Activated CD8-positive, alpha-beta memory T cell treated with anti-CD3 and anti-CD28 coated beads, Interleukin-2, amount 50 U/mL, for 1 hour (primary cell): ENCODE measurements around the gene FBN3.
"Not testable (repeated sequence)": the region's sequence is repeated elsewhere in the genome, so short reads cannot be mapped to it uniquely, and the experiment has no call there.

Experiments
- DNase-seq: peaks from one replicate; pipeline ENCODE4 v3.0.0-alpha.2; 2020; ENCODE audit errors: extremely low read depth

The FBN3 gene

GRCh38 chr19:8117991-8118390, 31.4 kb downstream of the FBN3 start:
- DNase-seq: no peak

GRCh38 chr19:8116437-8117293, 32.7 kb downstream of the FBN3 start:
- DNase-seq: no peak

GRCh38 chr19:8115805-8116396, 33.5 kb downstream of the FBN3 start:
- no peak for DNase-seq

GRCh38 chr19:8113017-8113416, 36.4 kb downstream of the FBN3 start:
- DNase-seq: no peak

DNA sequence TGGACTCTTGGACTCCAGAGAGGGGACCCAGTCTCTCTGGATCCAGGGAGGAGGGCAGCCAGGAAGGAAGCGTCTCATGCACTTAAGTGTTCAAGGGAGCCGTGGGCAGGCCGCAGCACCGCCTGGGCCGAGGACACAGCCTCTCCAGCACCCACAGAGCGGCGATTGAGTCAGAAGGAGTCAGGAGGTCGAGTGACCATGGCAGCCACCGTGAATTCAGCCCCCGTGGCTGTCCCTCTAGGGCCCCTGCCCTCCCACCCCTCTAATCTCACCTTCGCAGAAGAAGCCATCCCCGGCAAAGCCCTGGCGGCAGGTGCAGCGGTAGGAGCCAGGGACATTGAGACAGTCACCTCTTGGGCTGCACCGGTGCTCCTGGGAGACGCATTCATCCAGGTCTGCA, 38.0 kb downstream of the FBN3 start:
- no peak for DNase-seq

DNA sequence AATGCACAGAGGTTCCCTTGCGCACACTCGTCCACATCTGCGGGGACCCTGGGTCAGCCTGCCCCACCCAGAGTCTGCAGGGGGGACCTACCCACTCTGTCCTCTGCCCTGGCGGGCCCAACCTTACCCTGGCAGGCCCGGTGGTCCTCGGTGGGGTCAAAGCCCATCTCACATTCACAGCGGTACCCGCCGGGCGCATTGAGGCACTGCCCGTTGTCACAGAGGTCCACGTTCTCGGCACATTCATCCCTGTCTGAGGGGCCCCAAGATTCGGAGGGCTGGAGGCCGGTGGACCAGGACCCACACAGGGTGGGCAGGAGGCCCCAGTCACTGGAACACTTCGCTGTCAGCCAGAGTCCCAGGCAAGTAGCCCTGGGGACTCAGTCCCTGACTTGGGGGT, 38.5 kb downstream of the FBN3 start:
- DNase-seq: no peak

- DNase-seq: no peak
Measured at GRCh38 chr19:8109890-8110662, 39.3 kb downstream of the FBN3 start.

DNA sequence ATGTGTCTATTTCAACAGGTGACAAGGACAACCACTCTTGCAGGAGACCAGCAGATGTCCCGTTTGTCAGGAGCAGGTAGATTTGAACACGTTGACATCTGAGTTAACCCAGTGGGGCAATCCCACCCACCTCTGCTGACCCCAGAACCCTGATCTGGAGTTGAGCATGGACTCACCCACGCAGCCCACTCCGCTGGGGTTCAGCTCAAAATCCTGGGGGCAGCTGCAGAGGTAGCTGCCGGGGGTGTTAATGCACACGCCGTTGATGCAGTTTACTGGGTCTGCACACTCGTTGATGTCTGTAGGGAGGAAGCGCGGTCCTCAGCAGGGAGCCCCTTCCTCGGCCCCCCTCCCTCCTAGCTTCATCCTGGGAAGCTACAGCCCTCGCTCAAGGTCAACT, 39.9 kb downstream of the FBN3 start:
- DNase-seq: no peak

GRCh38 chr19:8108560-8109445, 40.6 kb downstream of the FBN3 start:
- DNase-seq: no peak

DNA sequence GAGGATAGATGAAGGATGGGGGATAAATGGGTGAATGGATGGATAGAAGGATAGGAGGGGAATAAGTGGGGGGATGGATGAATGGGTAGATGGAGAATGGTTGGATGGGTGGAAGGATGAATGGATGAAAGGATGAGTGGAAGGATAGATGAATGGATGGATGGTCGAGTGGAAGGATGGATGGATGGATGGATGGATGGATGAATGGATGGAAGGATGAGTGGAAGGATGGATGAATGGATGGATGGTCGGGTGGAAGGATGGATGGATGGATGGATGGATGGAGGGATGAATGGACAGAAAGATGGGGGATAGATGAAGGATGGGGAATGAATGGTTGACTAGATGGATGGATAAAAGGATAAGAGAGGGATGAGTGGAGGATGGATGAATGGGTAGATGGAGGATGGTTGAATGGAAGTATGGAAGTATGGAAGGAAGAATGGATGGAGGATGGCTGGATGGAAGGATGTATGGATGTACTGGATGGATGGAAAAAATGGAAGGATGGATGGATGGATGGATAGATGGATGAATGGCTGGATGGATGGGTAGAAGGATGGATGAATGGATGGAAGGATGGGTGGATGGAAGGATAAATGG, 42.0 kb downstream of the FBN3 start:
- no peak for DNase-seq

DNA sequence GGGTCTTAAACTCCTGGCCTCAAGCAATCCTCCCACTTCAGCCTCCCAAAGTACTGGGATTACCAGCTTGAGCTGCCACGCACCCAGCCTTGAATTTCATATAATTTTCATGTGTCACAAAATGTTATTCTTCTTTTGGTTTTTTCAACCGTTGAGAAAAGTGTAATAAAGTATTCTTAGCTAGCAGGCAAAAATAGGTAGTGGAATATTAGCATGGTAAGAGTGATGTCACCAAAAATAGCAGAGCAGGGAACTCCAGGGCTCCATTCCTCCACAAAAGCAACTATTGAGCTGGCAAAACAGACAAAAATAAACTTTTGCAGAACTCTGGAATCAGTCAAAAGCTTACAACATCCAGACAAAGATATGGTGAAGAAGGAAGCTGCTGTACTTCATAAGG, 43.9 kb downstream of the FBN3 start:
- no peak for DNase-seq

GRCh38 chr19:8101910-8102309, 47.5 kb downstream of the FBN3 start:
- not testable (repeated sequence) for DNase-seq

DNA sequence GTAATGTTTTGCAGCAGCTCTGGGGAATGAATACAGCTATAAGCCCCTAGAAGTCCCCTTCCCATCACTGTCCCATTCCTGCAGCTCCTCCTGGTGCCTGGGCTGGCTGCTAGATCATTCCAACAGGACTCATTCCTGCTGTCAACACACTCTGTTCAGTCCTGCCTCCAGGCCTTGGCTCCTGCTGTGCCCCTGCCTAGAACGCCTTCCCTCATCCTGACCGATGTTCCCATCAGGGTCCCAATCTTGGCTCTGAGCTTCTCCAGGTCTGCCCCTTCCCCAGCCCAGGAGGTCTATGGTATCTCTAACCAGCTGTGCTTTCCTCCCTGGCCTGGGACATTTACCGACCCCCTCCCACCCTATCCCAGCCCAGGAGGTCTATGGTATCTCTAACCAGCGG, 48.1 kb downstream of the FBN3 start:
- no peak for DNase-seq

- DNase-seq: no peak
Measured at GRCh38 chr19:8097681-8098567, 51.5 kb downstream of the FBN3 start.

DNA sequence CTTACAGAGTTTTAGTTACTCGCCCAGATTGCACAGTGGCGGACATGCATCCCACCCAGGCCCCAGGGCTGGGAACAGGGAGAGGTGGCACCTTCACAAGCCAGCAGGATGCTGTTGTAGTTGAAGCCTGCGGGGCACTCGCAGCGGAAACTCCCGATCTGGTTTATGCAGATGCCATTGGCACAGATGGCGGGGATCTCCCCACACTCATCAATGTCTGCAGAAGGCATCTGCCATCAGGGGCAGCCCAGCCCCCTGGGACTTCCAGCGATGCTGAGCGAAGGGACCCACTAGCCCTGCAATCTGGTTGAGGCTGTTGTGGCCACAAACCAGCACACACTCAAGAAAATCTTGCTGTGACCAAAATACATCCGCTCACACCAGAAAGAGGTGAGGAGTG, 52.2 kb downstream of the FBN3 start:
- DNase-seq: no peak

GRCh38 chr19:8096071-8096470, 53.3 kb downstream of the FBN3 start:
- DNase-seq: no peak

GRCh38 chr19:8095354-8095886, 54.0 kb downstream of the FBN3 start:
- DNase-seq: no peak

DNA sequence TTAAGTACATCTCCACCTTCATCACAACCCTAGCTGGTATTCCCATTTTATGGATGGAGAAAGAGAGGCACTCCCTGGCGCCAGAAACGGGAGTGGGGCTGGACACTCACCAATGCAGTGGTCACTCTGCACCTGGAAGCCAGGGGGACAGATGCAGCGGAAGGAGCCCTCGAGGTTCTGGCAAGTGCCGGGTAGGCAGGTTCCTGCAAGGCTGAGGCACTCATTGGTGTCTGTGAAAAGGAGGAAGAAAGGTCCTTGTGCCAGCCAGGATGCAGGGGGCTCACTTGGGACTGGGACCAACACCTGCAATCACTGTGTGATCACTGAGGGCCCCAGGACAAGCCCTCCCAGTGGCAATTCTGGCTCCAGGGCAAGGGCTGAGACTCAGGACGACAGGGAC, 55.1 kb downstream of the FBN3 start:
- DNase-seq: no peak

GRCh38 chr19:8093740-8094139, 55.7 kb downstream of the FBN3 start:
- no peak for DNase-seq

GRCh38 chr19:8090950-8091349, 58.4 kb downstream of the FBN3 start:
- no peak for DNase-seq
